ENCODE results near the gene RNASEH1. TPM values are rescaled to one million over a fixed set of nuclear protein-coding genes. Genes with fewer than 3 reads are reported as not detected.

The RNASEH1 gene
- total RNA-seq, 1 donor from 2014 or later = 19.3 TPM

GRCh38 chr2:3587021-3587420 lies 28.9 kb upstream of the RNASEH1 start:
- no peaks in the 10 kb centered on the region for H3K9me3 Mint-ChIP-seq
- no peak for TF ChIP-seq CTCF (conservative IDR thresholded peaks at IDR 0.05)
- H3K27me3 Mint-ChIP-seq = no peaks in the 10 kb centered on the region
- H3K36me3 Mint-ChIP-seq = peaks cover 19% of the 10 kb centered on the region
- H3K4me1 Mint-ChIP-seq (ENCODE audit: unreplicated experiment) = peaks cover 4% of the 10 kb centered on the region
- DNase-seq (ENCODE audit: extremely low spot score, unreplicated experiment) = no peak
- no peak overlapping the region for H3K4me3 Mint-ChIP-seq
- no peak overlapping the region for H3K27ac Mint-ChIP-seq

GRCh38 chr2:3586220-3586619 lies 28.1 kb upstream of the RNASEH1 start:
- Mint-ChIP-seq H3K27ac (no peak overlapping the region), H3K4me1 (ENCODE audit: unreplicated experiment) (peaks cover 4% of the 10 kb centered on the region), H3K9me3 (no peaks in the 10 kb centered on the region), H3K27me3 (no peaks in the 10 kb centered on the region), H3K4me3 (no peak overlapping the region), H3K36me3 (peaks cover 23% of the 10 kb centered on the region)
- no peak for DNase-seq (ENCODE audit: extremely low spot score, unreplicated experiment)
- no peak for TF ChIP-seq CTCF (conservative IDR thresholded peaks at IDR 0.05)

GRCh38 chr2:3585261-3586109 lies 27.4 kb upstream of the RNASEH1 start:
- no peaks in the 10 kb centered on the region for H3K9me3 Mint-ChIP-seq
- no peak overlapping the region for H3K27ac Mint-ChIP-seq
- H3K4me3 Mint-ChIP-seq = no peak overlapping the region
- no peak for TF ChIP-seq CTCF (conservative IDR thresholded peaks at IDR 0.05)
- H3K36me3 Mint-ChIP-seq = peaks cover 27% of the 10 kb centered on the region
- no peaks in the 10 kb centered on the region for H3K27me3 Mint-ChIP-seq
- peaks cover 7% of the 10 kb centered on the region for H3K4me1 Mint-ChIP-seq (ENCODE audit: unreplicated experiment)
- DNase-seq (ENCODE audit: extremely low spot score, unreplicated experiment) = no peak

GRCh38 chr2:3584608-3585260 lies 26.6 kb upstream of the RNASEH1 start:
- no peaks in the 10 kb centered on the region for H3K27me3 Mint-ChIP-seq
- peaks cover 12% of the 10 kb centered on the region for H3K4me1 Mint-ChIP-seq (ENCODE audit: unreplicated experiment)
- peaks cover 29% of the 10 kb centered on the region for H3K36me3 Mint-ChIP-seq

GRCh38 chr2:3584076-3584475 lies 25.9 kb upstream of the RNASEH1 start:
- Mint-ChIP-seq H3K27ac (no peak overlapping the region), H3K27me3 (no peaks in the 10 kb centered on the region), H3K4me1 (ENCODE audit: unreplicated experiment) (peaks cover 19% of the 10 kb centered on the region)

More at GRCh38 chr2:3584608-3585260, 26.6 kb upstream of the RNASEH1 start:
- Mint-ChIP-seq H3K9me3 (no peaks in the 10 kb centered on the region), H3K27ac (no peak overlapping the region), H3K4me3 (no peak overlapping the region)
- no peak for DNase-seq (ENCODE audit: extremely low spot score, unreplicated experiment)
- no peak for TF ChIP-seq CTCF (conservative IDR thresholded peaks at IDR 0.05)

More at GRCh38 chr2:3584076-3584475, 25.9 kb upstream of the RNASEH1 start:
- DNase-seq (ENCODE audit: extremely low spot score, unreplicated experiment) = no peak
- peaks cover 33% of the 10 kb centered on the region for H3K36me3 Mint-ChIP-seq
- H3K9me3 Mint-ChIP-seq = no peaks in the 10 kb centered on the region
- no peak overlapping the region for H3K4me3 Mint-ChIP-seq
- TF ChIP-seq CTCF (conservative IDR thresholded peaks at IDR 0.05) = no peak

Data from type B pancreatic cell (in vitro differentiated cells).